ENCODE data around the gene TTYH3.
"Not testable (repeated sequence)": the region's sequence is repeated elsewhere in the genome, so short reads cannot be mapped to it uniquely, and the experiment has no call there.

The TTYH3 gene

DNA sequence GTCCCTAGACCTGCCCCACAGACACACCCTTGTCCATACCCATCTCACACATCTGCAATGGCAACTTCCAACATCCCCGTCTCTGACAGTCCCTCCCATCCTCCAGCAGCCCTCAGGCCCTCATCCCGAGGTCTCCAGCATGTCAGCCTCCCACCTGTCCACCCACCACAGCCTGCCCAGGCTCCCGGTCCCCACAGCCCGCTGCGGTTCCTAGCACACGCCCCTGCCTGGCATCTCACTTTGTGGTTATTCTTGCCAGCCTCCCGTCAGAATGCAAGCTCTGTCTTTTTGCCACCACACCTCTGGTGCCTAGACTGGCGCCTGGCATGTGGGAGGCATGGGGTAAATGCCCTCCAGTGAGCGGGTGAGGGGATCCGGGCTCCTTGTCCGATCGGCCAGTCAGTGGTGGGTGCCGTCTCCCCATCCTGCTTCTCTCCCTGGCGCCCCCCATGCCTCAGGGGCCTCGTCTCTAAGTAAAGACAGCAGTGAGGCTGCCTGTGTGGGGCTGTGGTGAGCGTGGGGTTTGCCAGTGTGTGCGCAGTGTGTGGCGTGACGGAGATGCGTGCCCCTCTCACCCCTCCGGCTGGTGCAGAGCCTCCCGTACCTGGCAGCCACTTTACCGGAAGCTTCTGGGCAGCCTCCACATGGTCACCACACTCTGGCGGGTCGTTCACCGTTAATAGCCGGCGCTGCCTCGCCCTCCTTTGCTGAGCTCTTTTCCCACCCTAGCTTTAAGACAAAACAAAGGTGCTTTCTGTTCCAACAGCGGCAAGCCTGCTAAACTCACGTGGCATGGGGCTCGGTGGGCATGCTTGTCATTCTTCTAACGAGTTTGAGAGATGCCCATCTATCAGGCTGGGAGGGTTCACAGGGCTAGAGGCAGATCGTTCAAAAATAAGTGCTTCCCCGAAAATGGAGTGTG lies 28.5 kb upstream of the TTYH3 start:
- no peak for DNase-seq

GRCh38 chr7:2604608-2605174 lies 27.1 kb upstream of the TTYH3 start:
- DNase-seq = no peak

DNA sequence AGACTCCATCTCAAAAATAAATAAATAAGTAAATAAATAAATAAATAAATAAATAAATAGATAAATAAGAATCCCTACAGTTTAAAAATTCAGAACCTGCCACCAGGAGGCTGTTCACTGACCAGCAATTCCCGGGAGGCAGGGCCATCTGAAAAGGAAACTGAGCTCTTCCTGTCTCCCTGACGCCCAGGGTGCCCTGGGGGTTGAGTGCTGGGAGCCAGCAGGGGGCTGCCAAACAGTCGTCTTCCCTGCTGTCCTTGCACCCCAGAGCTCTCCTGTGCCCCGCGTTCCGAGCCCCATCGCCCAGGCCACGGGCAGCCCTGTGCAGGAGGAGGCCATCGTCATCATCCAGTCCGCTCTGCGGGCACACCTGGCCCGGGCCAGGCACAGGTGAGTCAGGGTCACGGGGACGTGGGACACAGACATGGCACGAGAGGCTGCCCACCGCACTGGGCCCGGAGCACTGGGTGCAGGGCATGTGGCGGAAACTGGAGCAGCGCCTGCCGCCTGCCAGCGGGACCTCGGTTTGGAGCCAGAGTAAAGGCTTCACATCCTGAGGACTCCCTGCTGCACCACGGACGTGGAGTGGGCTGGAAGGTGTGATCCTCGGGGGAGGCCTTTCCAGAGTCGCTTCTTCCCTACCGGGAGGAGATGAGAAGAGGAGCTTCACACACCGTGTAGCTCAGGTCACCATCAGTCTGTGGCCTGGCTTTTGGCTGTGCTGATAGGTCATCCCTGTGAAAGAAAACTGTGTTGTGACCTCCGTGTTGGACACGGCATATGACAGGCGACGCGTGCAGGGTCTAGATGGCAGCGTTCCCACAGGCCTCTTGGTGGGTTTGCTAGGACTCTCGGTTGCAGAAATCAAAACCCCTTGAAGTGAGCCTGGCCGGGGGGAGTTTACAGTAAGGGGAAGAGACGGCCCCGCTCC lies 25.9 kb upstream of the TTYH3 start:
- DNase-seq = no peak

GRCh38 chr7:2606539-2606936 lies 25.2 kb upstream of the TTYH3 start:
- no peak for DNase-seq

DNA sequence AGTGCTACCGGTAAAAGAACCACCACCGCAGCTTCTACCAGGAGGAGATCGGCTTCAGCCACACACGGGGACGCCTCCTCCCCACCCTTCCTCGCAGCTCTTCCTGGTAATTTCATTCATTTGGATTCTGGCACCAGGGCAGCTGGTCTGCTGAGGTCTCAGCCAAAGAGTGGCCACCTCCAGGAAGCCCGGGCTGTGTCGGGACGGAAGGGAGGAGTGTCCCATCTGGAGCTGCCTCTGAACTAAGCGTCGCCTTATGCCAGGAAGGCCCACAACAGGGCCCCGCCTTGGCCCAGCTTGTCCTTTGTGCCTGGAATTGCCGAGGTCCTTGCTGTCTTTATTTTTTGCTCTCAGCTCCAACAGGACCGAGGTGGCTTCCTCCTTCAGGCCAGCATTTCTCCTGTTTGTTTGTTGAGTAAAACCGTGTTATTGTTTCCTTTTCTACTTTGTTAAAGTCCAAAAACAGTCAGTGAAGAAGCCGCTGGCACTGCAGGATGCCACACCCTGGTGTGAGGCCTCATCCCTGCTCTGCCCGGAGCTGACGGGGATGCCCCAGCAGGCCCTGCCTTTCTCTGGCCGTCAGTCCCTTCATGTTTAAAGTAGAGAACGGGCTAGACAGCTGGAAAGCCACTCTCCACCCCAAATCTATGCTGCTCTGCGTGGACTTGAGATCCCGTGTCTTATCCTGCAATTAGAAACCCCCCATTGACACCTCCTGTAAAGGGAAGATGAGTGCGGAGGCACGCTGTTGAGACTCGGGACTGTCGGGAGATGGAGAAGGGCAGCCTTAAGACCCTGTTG lies 24.5 kb upstream of the TTYH3 start:
- DNase-seq = no peak

DNA sequence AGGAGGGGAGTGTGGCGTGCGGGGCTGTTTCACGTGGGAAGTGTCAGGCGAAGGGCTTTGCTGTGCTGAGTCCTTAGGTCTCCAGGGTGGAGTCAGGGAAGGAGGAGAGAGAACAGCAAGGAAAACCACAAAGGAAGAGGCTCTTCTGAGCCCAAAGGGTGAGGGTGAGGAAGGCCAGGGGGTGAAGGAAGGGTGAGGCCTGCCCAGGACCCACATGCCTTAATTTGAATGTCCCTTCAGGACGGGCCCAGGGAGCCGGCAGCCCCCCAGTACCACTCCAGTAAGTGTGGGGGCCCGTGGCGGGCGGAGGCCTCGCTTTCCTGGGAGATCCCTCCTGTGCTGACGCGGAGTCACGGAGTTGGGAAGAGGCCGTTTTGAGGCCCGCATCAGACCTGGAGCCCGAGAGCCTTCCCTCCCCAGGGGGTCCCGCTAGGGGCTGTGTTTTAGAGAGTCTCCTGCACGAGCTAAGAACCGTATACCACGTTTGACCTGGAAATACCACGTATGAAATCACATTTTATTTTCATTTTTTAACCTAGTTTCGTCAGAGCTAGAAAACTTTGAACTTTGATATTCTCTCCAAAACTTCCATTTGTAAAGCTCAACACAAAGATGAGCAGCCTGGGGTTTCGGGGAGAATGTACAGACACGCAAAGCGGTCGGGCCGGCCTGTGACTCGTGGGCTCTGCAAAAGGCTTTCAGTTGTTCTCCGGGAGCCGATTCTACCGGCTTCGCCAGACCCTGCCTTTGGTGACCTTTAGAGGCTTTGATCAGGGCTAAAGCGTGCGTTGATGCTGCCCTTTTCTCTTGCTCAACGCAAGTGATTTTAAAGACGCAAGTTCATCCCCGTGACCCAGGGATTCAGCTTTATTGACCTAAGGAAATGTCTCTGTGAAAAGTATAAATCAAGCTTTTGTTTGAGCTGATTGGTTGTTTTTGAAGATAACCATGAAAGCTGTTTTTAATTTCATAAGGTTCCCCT lies 23.6 kb upstream of the TTYH3 start:
- DNase-seq = no peak

GRCh38 chr7:2608921-2609411 lies 22.8 kb upstream of the TTYH3 start:
- DNase-seq = peak; percentile 26

DNA sequence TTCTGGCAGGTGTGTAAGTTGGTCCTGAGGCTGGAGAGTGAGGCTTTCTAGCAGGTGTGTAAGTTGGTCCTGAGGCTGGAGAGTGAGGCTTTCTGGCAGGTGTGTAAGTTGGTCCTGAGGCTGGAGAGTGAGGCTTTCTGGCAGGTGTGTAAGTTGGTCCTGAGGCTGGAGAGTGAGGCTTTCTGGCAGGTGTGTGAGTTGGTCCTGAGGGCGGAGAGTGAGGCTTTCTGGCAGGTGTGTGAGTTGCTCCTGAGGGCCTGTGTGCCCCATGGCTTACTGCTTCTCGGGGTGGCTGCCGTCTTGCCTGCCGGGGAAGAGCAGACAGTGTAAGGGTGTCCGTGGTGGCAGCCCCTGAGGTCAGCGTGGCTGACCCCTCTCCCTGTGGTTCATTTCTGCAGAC lies 22.1 kb upstream of the TTYH3 start:
- not testable (repeated sequence) for DNase-seq

GRCh38 chr7:2610466-2610865 lies 21.3 kb upstream of the TTYH3 start:
- DNase-seq = no peak

- DNase-seq = no peak
These were observed 20.9 kb upstream of the TTYH3 start for GRCh38 chr7:2610898-2611297.

DNA sequence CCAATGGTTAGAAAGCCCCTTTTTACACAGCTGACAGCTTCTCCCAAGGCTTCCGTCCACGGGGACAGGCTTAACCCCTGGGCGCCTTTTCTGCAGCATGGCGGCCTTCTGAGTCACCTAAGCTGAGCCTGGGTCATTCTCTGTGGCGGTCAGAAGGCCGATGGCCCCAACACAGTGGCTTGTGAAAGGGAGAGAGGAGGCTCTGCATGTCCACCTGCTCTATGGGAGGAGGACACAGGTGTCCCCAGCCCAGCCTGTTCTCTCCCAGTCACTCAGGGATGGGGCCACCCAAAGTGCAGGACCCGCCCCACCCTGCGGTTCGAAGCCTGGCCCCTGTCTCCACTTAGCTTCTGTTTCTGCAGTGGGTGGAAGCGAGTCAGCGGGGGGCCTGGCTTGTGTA lies 20.4 kb upstream of the TTYH3 start:
- no peak for DNase-seq

DNA sequence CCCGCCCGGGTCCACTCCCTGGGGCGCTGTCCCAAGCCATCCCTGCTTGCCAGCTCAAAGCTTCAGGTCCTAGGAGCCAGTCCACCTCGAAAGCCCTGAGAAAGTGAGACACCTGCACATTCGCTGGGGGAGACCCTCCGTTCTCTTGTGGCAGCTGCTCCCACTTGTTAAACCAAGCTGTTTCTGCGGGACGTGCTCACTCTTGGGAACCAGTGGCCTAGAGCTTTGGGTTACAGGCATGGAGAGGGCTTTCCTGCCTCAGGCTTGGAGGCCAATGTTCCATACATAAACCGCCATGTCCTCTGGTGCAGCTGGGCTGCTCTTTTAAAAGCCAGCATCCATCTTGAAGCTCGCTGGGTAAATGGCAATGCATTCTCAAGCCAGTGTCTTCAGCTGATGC lies 19.9 kb upstream of the TTYH3 start:
- no peak for DNase-seq

DNA sequence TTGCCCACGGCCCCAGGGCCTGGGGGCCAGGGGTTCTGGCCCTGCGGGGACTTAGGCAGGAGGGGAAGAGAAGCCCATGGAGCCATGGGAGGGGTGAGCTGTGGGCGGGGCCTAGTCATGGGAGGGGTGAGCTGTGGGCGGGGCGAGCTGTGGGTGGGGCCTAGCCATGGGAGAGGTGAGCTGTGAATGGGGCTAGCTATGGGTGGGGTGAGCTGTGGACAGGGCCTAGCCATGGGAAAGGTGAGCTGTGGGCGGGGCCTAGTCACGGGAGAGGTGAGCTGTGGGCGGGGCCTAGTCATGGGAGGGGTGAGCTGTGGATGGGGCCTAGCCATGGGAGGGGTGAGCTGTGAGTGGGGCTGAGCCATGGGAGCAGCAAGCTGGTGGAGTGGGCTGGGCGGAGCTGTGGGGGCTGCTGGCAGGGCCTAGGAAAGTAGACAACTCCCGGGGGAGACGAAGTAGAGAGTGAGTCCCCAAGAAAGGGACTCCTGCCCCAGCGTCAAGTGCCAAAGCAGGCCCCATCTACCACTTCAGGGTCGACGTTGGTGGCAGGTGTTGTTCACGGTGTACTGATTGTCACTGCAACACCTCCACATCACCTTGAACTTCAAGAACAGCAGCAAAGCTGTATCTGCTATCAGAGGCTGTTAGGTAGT lies 19.2 kb upstream of the TTYH3 start:
- DNase-seq = no peak

- DNase-seq = no peak
These were observed 18.5 kb upstream of the TTYH3 start for GRCh38 chr7:2613098-2613930.

GRCh38 chr7:2613931-2614600 lies 17.7 kb upstream of the TTYH3 start:
- no peak for DNase-seq

DNA sequence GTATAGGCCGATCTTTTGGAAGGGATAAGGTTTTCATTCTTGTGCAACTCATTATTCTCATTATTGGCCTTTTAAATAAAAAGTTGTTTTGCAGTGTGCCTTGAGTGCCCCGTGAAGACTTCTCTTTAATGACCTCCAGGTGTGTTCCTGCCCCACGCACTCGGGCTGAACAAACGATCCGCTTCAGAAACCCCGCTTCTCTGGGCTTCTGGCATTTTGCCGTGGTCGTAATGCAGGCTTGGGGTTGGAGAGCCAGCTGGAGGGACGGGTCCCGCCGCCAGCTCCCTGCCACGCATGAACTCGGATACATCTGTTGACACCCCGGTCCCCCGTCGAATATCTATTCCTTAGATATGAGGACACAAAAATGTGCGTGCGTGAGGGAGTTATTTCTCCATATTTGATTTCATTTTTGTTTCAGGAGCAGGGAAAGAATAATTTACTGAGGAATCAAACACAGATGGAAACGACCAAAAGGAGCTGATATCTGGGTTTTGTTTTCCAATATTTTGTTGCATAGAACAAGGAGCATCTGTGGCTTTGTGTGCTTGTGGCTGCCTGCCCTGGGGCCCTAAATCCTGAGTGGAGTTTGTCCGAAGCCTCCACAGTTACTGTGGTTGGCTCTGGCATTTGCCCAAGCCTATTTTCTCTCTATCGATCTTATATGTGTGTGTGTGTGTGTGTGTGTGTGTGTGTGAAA lies 17.0 kb upstream of the TTYH3 start:
- DNase-seq = no peak

DNA sequence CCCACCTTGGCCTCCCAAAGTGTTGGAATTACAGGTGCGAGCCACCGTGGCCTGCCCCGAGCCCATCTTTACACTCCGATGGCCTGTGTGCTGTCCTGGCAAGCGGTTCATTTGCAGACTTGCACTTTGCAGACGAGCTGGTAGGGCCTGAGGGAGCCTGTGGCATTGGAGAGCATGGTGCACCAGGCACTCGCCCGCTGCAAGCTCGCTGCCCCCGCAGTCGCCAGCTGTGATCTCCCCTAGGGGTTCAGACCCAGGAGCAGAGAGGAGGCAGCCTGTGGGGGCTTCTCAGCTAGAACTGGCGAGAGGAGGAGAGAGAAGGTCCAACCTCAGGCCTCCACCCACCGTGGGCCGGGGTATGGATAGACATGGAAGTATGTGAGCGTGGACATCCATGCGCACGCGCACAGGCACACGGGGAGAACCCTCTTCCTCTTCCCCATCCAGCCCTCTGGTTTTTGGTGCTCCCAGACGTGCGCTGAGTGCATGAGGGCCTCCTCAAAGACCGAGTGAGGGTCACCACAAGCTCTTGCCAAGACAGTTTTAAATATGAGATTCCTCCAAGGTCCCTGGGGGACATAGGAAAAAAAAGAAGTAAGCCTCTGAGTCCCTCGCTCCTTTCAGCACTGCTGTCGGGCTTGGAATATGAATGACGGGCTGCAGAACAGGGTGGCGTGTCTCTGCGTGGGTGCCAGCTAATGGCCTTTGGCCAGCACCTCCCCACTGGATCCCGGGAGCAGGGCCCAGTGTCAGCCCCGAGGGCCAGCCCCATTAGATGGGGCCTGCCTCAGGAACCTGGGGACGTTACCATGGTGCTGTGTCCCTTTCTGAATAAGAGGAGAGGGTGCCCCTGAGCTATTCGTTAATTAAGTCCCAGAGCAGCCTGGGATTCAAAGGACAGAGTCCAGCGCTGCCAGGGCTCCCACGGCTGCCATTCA lies 15.1 kb upstream of the TTYH3 start:
- DNase-seq = no peak
